ENCODE measurements around the gene ETS2. TPM values are rescaled to one million over a fixed set of nuclear protein-coding genes. Genes with fewer than 3 reads are reported as not detected.

ETS2 gene
- total and polyA plus RNA-seq, 2 experiments from 2014 or later, result 19.5 to 36.8 TPM

GRCh38 chr21:38793926-38794713, 11.6 kb upstream of the ETS2 start:
- Histone ChIP-seq H3K4me3 (no peak overlapping the region), H2AFZ (0 out of 2 replicates have a peak overlapping the region, but pooled peaks have one; percentile 18), H3K36me3 (ENCODE audit: insufficient read depth) (no peaks in the 10 kb centered on the region), H3K79me2 (replicated peaks; ENCODE audit: insufficient read depth) (no peaks in the 10 kb centered on the region), H3F3A (replicated peaks; ENCODE audit: low read depth) (no peaks in the 10 kb centered on the region), H3K27me3 (ENCODE audit: insufficient read depth) (no peaks in the 10 kb centered on the region), H3K4me1 (ENCODE audit: insufficient read depth) (no peaks in the 10 kb centered on the region), H3K9me2 (ENCODE audit: insufficient read depth) (no peaks in the 10 kb centered on the region), H4K20me1 (replicated peaks; ENCODE audit: insufficient read depth) (no peaks in the 10 kb centered on the region), H3K27ac (ENCODE audit: low read depth) (no peak overlapping the region), H3K4me2 (no peak overlapping the region)
- H3K36me3 Mint-ChIP-seq (ENCODE audit: low read depth), result no peaks in the 10 kb centered on the region; the same call in 2 of the 3 replicates
- TF ChIP-seq NANOG (IDR thresholded peaks at IDR 0.05; ENCODE audit: borderline replicate concordance), result no peak
- TF ChIP-seq JUNB (IDR thresholded peaks at IDR 0.05; ENCODE audit: unreplicated experiment), result no peak
- no peak for TF ChIP-seq EZH2 (IDR thresholded peaks at IDR 0.05; ENCODE audit: low read depth, unreplicated experiment)
- no peak for TF ChIP-seq ZNF331 (CRISPR knock-in tag; IDR thresholded peaks at IDR 0.05; ENCODE audit: low read depth)
- TF ChIP-seq EZH2phosphoT487 (IDR thresholded peaks at IDR 0.05; ENCODE audit: unreplicated experiment), result no peak
- TF ChIP-seq POLR2AphosphoS5 (IDR thresholded peaks at IDR 0.05; ENCODE audit: low read depth), result no peak
- TF ChIP-seq CTCF (conservative IDR thresholded peaks at IDR 0.05; ENCODE audit: low read depth in 2 of 2), result no peak
- no peak for TF ChIP-seq ZNF462 (CRISPR knock-in tag; IDR thresholded peaks at IDR 0.05)
- TF ChIP-seq ZNF114 (CRISPR knock-in tag; IDR thresholded peaks at IDR 0.05), result no peak
- TF ChIP-seq ETS1 (IDR thresholded peaks at IDR 0.05), result no peak
- no peak for TF ChIP-seq STAT1 (IDR thresholded peaks at IDR 0.05; ENCODE audit: unreplicated experiment)
- TF ChIP-seq CREB1 (CRISPR knock-in tag; IDR thresholded peaks at IDR 0.05; ENCODE audit: low read depth), result no peak
- TF ChIP-seq REST (IDR thresholded peaks at IDR 0.05; ENCODE audit: unreplicated experiment), result no peak
- DNase-seq (ENCODE audit: low spot score) (no peak), ATAC-seq (no peak)
- H3K4me1 Mint-ChIP-seq, result peaks cover 11% of the 10 kb centered on the region
- no peak overlapping the region for H3K27ac Mint-ChIP-seq
- H3K27me3 Mint-ChIP-seq (ENCODE audit: insufficient read depth, low read depth, poor library complexity), result peaks cover 7% of the 10 kb centered on the region
- H3K9me3 Mint-ChIP-seq, result no peaks in the 10 kb centered on the region
- H3K4me3 Mint-ChIP-seq, result no peak overlapping the region

Measured in GM23338 (cell line).